NCI-H2081 treated with DMSO at 0.1 percent for 48 hours (cell line): ENCODE data around the gene PLXNA3.
"Not testable (repeated sequence)": the region's sequence is repeated elsewhere in the genome, so short reads cannot be mapped to it uniquely, and the experiment has no call there.

ENCODE experiments used
- DNase-seq: peaks from one replicate; lab custom pipeline; 2025; lab: John Stamatoyannopoulos, UW

Gene PLXNA3

DNA sequence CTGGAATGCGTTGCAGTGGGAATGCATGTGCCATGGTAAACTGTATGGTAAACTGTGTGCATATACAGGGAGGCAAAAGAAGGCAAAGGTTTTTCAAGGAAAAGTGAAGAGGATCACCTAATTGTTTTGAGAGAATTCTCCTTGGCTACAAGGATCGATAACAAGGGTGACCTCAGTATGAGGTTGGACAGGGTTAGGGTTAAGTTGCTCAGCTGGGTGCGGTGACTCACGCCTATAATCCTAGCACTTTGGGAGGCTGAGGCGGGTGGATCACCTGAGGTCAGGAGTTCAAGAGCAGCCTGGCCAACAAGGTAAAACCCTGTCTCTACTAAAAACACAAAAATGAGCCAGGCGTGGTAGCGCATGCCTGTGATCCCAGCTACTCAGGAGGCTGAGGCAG is 43.3 kb downstream of the PLXNA3 start:
- not testable (repeated sequence) for DNase-seq

- DNase-seq, result no peak
Observed at GRCh38 chrX:154502098-154502497, 44.0 kb downstream of the PLXNA3 start.

DNA sequence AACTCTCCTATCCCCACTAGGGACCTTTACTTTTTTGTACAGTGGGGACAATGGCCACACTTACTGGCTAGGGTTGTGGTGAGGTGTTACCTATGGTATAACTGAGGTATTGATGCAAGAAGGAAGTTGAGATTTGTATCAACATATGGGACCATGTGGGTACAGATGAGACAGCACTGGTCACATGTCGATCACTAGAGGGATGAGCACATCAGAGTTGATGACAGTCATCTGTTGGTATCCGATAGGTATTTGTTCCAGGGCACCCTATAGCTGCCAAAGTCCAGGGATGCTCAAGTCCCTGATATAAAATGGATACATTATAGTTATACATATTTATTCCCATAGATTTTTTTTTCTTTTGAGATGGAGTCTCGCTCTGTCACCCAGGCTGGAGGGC is 44.9 kb downstream of the PLXNA3 start:
- no peak for DNase-seq

DNA sequence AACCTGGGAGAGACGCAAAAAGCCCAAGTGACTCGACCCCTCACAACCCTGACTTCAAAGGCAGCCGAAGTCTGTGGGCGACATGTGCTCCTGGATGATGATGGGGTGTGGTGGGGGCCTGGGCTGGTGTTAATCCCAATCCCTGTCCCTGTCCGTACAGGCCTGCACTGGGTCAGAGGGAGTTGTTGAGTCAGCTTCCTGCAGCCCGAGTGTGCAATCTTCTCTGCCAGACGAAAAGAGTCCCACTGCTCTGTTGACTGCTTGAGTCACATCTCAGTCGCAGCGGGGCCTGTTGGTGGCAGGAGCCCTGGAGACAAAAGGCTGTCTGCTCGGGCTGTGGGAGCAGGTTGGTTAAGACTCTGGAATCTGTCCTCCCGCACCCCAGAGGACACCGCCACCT is 47.7 kb downstream of the PLXNA3 start:
- no peak for DNase-seq

DNA sequence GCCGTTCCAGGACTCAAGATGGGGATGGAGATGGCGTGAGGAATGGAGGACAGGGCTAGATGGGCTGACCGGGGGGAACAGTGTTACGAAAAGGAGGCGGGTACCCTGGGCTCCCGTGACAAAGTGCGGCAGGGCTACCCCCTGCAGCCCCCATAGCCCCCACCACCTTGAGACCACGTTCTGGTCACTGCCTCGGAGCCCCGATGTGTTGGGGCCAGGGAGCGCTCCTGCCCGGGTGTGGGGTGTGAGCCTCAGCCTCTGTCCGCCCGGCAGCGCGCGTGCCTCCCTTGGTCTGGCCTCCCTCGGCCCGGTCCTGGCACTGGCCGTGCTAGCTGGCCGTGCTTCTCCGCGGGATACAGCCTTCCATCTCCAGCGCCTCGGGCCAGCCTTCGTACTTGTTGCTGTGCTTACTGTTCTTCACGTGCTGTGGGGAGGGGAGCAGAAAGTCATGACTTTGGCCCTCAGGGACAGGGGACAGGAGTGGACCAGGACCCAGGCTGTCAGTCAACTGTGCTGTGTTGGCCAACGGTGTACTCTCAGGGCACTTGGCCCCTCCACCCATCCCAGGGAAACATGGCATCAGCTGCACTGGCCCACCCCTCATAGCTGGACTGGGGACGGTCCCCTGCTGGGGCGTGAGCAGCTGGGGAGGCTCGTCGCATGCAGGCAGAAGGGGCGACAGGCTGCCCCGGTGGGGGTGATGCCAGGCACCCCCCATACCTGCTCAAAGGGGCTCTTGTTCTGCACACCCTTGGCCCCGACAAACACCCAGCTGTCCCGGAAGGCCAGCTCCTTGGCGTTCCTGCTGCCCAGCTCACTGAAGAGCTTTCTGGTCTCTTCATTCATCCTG is 48.6 kb downstream of the PLXNA3 start:
- no peak for DNase-seq

GRCh38 chrX:154507673-154508383 is 49.7 kb downstream of the PLXNA3 start:
- no peak for DNase-seq

DNA sequence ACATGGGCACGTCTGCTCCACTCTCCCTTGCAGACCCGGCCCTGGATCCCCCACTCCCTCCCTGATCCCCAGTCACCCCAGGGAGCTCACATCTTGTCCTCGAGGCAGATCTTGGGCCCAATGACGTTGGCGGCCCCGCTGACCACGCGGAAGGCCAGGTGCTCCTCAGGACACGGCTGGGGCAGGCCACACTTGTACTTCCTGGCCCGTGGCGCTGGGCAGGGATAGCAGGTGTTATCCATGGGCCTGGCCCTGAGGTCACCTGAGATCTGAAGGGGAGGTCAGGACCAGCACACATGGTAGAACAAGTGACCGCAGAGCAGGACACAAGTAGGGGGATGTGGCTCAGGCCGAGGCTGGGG is 50.3 kb downstream of the PLXNA3 start:
- no peak for DNase-seq

DNA sequence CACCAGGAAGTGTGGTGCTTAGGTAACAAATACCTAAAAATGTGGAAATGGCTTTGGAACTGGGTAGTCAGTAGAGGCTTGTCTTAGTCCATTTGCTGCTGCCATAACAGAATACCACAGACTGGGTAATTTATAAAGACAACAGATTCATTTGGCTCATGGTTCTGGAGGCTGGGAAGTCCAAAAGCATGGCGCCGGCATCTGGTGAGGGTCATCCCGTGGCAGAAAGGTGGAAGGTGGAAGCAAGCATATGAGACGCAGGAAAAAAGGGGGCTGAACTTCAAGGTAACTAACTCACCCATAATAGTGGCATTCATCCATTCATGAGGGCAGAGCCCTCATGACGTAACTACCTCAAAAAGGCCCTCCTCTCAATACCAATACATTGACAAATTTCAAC is 51.4 kb downstream of the PLXNA3 start:
- no peak for DNase-seq

DNA sequence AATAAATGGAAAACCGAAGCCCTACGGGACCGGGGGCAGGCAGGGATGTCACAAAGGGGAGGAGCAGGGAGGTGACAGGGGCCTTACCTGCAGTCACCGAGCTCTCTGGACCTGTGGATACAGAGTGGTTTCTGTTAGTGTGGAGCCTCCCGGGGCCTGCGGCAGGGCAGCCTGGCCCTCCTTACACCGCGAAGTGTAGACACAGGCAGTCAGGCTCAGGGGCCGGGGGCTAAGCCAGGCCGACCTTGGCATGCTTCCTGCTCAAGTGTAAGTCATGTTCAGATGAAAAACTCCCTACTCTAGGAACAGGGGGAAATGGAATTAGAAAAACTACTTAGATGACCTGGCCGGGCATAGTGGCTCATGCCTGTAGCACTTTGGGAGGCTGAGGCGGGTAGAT is 53.7 kb downstream of the PLXNA3 start:
- no peak for DNase-seq

- no peak for DNase-seq
Observed at GRCh38 chrX:154512879-154513553, 54.9 kb downstream of the PLXNA3 start.

GRCh38 chrX:154513716-154514115 is 55.6 kb downstream of the PLXNA3 start:
- DNase-seq, result no peak

DNA sequence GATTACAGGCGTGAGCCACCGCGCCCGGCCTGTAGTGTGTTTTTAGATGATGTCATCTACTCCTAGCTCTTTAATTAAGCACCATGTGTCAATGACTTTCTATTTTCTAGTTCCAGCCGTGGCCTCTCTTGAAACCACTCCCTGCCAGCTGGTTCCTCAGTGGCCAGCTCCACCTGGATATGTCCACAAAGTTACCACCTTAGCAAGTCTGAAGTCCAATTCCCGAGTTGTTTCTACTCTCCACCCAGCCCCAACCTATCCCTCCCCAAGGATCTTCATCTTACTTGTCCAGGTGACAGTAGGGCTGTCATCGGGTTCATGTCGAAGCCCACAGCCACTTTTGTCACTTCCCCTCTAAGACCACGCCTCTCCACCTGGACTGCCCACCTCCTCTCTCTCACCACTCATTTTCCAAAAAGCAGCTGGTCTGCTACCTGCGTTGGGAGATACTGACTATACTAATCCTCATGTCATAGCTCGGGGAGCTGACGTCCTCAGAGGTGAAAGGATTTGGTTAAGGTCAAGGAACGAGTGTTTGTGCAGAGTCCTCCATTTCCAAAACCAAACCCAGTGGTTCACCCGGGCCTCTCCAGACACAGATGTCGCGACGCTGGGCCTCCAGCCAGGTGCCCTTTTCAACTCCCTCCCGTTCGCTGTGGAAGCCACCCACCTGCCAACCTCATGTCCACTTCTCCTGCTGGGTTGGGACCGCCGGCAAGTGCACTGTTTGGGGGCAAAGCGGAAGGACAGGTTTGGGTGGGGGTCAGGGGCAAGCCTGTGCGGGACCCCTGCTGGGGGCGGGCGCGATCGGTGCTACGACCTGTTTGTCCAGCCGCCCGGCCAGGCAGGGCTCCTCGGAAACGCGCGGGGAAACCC is 57.2 kb downstream of the PLXNA3 start:
- no peak for DNase-seq

DNA sequence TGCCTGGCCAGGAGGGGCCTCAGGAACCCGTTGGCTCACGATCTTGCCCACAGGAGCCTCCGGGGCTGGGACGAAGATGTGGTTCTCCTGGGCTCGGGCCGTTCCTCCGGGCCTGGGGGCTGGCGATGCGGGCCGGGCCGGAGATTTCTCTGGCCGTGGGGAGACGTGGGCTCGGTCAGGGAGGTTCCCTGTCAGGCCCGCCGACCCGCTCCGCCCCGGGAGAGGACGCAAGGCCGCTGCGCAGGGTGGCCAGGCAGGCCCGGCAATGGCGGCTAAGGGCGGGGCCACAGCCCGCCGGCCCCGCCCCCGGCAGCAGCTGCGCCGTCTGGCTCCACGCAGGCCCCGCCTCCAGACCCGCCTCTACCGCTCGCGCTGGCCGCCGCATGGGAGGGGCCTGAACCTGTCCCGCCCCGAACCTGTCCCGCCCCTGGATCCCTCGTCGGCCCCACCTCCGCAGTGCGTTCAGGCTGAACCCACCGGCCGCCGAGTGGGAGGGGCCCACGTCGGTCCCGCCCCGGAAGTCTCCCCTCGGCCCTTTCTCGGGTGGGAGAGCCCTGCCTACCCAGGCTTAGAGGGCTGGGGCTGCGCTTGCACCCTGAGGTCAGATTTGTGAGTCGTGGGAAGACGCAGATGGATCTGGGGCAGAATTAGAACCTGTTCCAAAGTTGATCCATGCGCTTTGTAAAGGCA is 58.0 kb downstream of the PLXNA3 start, which contains the start of gene FAM3A:
FAM3A (minus strand) TSS at position 267 of the 690 bp plus-strand sequence. CDS start 460 bp downstream, outside the sequence.
- peak; percentile 3 for DNase-seq

GRCh38 chrX:154516656-154517100 is 58.6 kb downstream of the PLXNA3 start:
- DNase-seq, result no peak

GRCh38 chrX:154517101-154517781 is 59.2 kb downstream of the PLXNA3 start:
- DNase-seq, result no peak

DNA sequence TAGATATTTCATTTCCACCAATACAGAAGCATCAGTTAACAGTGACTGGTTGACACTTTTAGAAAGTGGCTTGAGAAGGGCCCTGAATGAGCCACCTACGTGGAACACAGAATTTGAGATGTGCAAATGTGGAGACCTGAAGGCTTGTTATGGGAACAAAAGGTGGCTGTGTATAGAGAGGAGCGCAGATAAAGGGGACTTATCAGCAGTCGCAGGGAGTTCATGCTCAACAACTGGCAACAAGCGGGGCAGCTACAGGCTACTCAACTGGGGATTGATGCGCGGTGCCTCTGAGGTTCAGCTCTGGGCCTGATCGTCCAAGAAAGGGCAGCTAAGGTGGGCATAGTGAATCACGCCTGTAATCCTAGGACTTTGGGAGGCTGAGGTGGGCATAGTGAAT is 61.3 kb downstream of the PLXNA3 start:
- DNase-seq, result no peak

GRCh38 chrX:154525606-154526490 is 67.8 kb downstream of the PLXNA3 start:
- no peak for DNase-seq

GRCh38 chrX:154526901-154527675 is 69.0 kb downstream of the PLXNA3 start:
- no peak for DNase-seq
